GM19467 (cell line): Measurements from ENCODE around the gene ATAD3B.
"Not testable (repeated sequence)": the region's sequence is repeated elsewhere in the genome, so short reads cannot be mapped to it uniquely, and the experiment has no call there.

Experiments
- ATAC-seq: cut with Tn5 transposase; IDR thresholded peaks from one replicate; pipeline ENCODE4 v1.9.1; 2021; ENCODE audit warnings: mild to moderate bottlenecking, moderate library complexity; ENCODE audit not compliant: unreplicated experiment

The ATAD3B gene

GRCh38 chr1:1450616-1451015 lies 20.9 kb upstream of the ATAD3B start:
- not testable (repeated sequence) for ATAC-seq

GRCh38 chr1:1451696-1452364 lies 19.7 kb upstream of the ATAD3B start:
- ATAC-seq, result no peak

GRCh38 chr1:1452365-1452739 lies 19.2 kb upstream of the ATAD3B start:
- ATAC-seq, result not testable (repeated sequence)

GRCh38 chr1:1452882-1453281 lies 18.7 kb upstream of the ATAD3B start:
- ATAC-seq, result no peak

GRCh38 chr1:1454286-1455056 lies 17.1 kb upstream of the ATAD3B start:
- ATAC-seq, result not testable (repeated sequence)

- no peak for ATAC-seq
Measured at GRCh38 chr1:1455366-1455884, 16.1 kb upstream of the ATAD3B start.

GRCh38 chr1:1455934-1456333 lies 15.6 kb upstream of the ATAD3B start:
- not testable (repeated sequence) for ATAC-seq

- not testable (repeated sequence) for ATAC-seq
Measured at GRCh38 chr1:1456683-1457255, 14.8 kb upstream of the ATAD3B start.

GRCh38 chr1:1459156-1459555 lies 12.4 kb upstream of the ATAD3B start:
- ATAC-seq, result not testable (repeated sequence)

GRCh38 chr1:1459711-1460110 lies 11.9 kb upstream of the ATAD3B start:
- ATAC-seq, result not testable (repeated sequence)

GRCh38 chr1:1460540-1461130 lies 10.9 kb upstream of the ATAD3B start:
- ATAC-seq, result no peak

GRCh38 chr1:1461721-1462317 lies 9.7 kb upstream of the ATAD3B start:
- no peak for ATAC-seq

- no peak for ATAC-seq
Measured at GRCh38 chr1:1462318-1462966, 9.1 kb upstream of the ATAD3B start.

GRCh38 chr1:1463312-1463711 lies 8.3 kb upstream of the ATAD3B start:
- no peak for ATAC-seq

GRCh38 chr1:1468196-1468985 lies 3.2 kb upstream of the ATAD3B start:
- ATAC-seq, result not testable (repeated sequence)

GRCh38 chr1:1470626-1471388 lies 758 bp upstream of the ATAD3B start:
- no peak for ATAC-seq

GRCh38 chr1:1472053-1472876 lies 700 bp downstream of the ATAD3B start:
- ATAC-seq, result not testable (repeated sequence)

- ATAC-seq, result not testable (repeated sequence)
Measured at GRCh38 chr1:1476011-1476410, 4.4 kb downstream of the ATAD3B start.
